Measurements from ENCODE around the gene C11orf58.

Gene C11orf58

GRCh38 chr11:16738193-16738946 is at the start of gene C11orf58:
Gene C11orf58 (plus strand): TSS chr11:16738647. CDS start chr11:16738779, 132 bp downstream.
- H3K27ac ChIP-seq: peak within 1 kb of the TSS; percentile 84 to 100 (median 96)
- peak within 1 kb of the TSS; percentile 56 to 80 (median 77) for H3K4me3 ChIP-seq

- no peak overlapping the region for H3K27ac ChIP-seq
- H3K4me3 ChIP-seq: no peak overlapping the region
Measured at GRCh38 chr11:16690086-16690485, 48.4 kb upstream of the C11orf58 start.

GRCh38 chr11:16703795-16704194 is 34.7 kb upstream of the C11orf58 start:
- no peak overlapping the region for H3K4me3 ChIP-seq
- H3K27ac ChIP-seq: no peak overlapping the region

DNA sequence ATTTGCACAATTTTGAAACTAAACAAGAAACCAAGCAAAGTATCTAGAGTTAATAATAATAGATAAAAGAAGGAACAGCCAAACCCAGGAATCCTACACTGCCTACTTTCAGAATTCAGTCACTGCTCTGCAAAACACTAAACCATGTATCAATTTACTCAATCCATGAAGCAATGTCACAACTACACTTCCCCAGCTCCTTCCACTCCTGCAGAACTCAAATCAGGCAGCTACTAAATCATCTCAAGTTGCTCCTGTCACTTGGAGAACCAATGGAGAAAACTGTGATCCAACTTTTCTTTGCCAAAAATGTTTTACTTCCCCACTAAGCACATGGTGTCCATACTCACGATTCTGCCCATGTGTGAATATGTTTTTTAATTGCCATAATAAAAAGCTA is 24.9 kb upstream of the C11orf58 start:
- Histone ChIP-seq H3K27ac (no peak overlapping the region), H3K4me3 (no peak overlapping the region)

GRCh38 chr11:16722581-16723344 is 15.7 kb upstream of the C11orf58 start:
- no peak overlapping the region for H3K4me3 ChIP-seq
- H3K27ac ChIP-seq: no peak overlapping the region

DNA sequence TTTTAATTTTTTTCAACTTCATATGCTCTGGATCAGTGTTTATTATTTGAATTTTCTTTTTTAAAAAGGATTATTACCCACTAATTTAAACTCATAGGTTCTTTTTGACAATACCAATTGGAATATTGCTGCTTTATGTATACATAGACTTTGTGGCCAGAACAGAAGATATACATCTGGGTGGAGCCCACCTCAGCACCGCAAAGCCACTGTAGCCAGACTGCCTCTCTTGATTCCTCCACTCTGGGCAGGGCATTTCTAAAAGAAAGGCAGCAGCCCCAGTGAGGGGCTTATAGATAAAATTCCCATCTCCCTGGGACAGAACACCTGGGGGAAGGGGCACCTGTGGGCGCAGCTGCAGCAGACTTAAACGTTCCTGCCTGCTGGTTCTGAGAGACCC is 10.6 kb upstream of the C11orf58 start:
- no peak overlapping the region for H3K4me3 ChIP-seq
- no peak overlapping the region for H3K27ac ChIP-seq

GRCh38 chr11:16737818-16738192 is 642 bp upstream of the C11orf58 start:
- peak overlapping the region; percentile 84 to 100 (median 96) for H3K27ac ChIP-seq
- peak overlapping the region; percentile 56 to 80 (median 77) for H3K4me3 ChIP-seq

- Histone ChIP-seq H3K27ac (peak overlapping the region; percentile 84 to 100 (median 96)), H3K4me3 (peak overlapping the region; percentile 56 to 80 (median 77))
Measured at GRCh38 chr11:16738947-16739815, 734 bp downstream of the C11orf58 start.

- H3K4me3 ChIP-seq: no peak overlapping the region
- no peak overlapping the region for H3K27ac ChIP-seq
Measured at GRCh38 chr11:16741473-16741872, 3.0 kb downstream of the C11orf58 start.

GRCh38 chr11:16743478-16743877 is 5.0 kb downstream of the C11orf58 start:
- H3K4me3 ChIP-seq: no peak overlapping the region
- no peak overlapping the region for H3K27ac ChIP-seq

- no peak overlapping the region for H3K27ac ChIP-seq
- no peak overlapping the region for H3K4me3 ChIP-seq
Measured at GRCh38 chr11:16744128-16744725, 5.8 kb downstream of the C11orf58 start.

GRCh38 chr11:16745950-16746605 is 7.6 kb downstream of the C11orf58 start:
- Histone ChIP-seq H3K4me3 (no peak overlapping the region), H3K27ac (no peak overlapping the region)

DNA sequence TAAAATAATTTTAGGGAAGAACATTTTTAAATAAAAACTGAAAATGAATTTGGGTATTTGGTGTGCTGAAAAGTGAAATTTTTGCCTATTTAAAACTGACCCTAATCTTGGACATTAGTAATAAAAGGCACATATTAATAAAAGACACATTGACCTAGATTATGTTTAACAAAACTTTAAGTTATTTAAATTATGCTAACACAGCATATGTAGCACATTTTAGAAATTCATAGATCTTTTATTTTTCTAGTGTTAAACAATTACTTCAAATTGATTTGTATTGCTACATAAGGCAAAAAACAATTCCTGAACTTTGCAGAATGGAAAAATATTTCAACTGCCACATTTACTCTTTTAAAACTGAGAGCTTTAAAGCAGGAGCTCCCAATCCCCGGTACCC is 10.6 kb downstream of the C11orf58 start:
- no peak overlapping the region for H3K27ac ChIP-seq
- H3K4me3 ChIP-seq: no peak overlapping the region

- H3K4me3 ChIP-seq: no peak overlapping the region
- H3K27ac ChIP-seq: no peak overlapping the region
Measured at GRCh38 chr11:16749666-16750065, 11.2 kb downstream of the C11orf58 start.

GRCh38 chr11:16750417-16750816 is 12.0 kb downstream of the C11orf58 start:
- Histone ChIP-seq H3K27ac (no peak overlapping the region), H3K4me3 (no peak overlapping the region)

- no peak overlapping the region for H3K27ac ChIP-seq
- H3K4me3 ChIP-seq: no peak overlapping the region
Measured at GRCh38 chr11:16758382-16759024, 20.1 kb downstream of the C11orf58 start.

GRCh38 chr11:16759857-16760508 is 21.5 kb downstream of the C11orf58 start:
- no peak overlapping the region for H3K4me3 ChIP-seq
- peak overlapping the region in 1 of 21 experiments; percentile 25 for H3K27ac ChIP-seq

- H3K27ac ChIP-seq: no peak overlapping the region
- no peak overlapping the region for H3K4me3 ChIP-seq
Measured at GRCh38 chr11:16763746-16764145, 25.3 kb downstream of the C11orf58 start.
